ENCODE measurements around the gene PEX10.

Gene PEX10

DNA sequence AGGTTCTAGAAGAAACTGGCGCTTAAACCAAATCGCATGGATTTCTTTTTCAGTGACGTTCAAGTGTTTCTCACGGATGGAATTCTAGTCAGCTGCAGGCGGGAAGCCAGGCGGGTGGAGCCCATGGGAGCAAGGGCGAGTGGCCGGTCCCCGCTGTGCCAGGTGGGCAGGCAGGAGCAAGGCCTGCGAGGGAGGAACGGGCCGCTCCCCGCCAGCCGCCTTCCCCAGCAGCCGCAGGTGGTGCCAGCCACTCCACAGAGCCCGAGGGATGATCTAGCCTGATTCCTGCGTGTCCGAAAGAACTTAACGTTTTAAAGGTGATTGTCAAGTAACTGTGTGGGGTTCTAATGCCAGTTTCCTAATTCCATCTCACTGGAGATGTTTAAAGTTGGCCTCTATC, 9.1 kb downstream of the PEX10 start:
- DNase-seq = no peak

DNA sequence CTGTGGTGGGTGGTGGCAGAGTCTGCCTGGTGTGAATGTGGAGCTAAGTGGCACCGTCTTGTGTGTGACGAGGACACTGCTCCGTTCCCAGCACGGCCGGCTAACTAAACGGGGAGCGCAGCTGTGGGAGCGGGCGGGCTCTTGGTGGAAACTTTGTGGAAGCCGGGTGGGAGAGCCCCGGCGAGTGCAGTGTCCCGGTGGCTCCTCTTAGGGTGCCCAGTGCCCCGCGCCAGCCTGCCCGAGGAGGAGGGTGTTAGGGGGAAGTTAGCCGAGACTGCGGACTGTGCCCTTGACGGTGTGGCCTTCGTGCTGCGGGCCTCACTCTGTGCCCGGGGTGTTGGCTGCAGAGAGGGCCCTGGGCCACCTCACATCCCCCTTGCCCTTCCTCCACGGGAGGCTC, 9.9 kb downstream of the PEX10 start:
- DNase-seq = no peak

DNA sequence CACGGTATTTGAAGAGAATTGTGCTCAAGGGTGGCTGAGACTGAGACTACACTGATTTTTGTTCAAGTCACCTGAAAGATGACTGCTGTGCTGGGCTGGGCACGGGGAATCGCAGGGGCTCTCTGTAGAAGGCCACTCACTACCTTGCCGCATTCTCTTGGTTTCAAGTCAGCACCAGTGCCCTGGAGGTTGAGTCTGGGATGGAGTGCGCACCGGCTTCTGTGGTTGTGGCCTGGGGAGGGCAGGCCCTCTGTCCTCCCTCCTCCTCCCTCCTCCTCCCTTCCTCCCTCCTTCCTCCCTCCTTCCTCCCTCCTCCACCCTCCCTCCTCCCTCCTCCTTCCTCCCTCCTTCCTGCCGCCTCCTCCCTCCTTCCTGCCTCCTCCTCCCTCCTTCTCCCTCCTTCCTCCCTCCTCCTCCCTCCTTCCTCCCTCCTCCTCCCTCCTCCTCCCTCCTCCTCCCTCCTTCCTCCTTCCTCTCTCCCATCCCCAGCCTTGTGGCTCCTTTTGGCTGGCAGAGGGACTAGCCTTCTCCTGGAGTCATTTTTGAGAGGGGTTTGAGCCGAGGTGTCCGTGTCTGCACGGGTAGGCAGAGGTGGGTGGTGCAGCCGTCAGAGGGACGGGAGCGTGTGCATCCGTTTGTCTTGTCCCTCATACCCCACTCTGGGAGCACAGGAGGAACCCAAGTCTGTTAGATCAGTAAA, 11.3 kb downstream of the PEX10 start:
- no peak for DNase-seq

DNA sequence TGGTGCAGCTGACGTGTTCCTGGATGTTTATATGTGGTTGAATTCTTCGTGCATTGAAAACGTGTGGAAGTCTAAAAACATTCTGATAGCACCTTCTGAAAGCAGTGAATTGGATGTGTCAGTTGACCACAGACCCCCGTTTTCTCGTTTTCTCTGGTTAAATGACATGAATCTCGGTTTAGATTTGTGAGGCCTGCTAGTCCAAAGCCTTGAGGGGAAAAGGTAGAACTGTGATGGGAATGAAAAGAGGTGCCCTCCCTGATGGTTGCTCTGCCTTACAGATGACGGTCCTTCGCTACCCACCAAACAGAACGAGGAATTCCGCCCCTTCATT, 11.8 kb downstream of the PEX10 start:
- no peak for DNase-seq

- no peak for DNase-seq
Observed at GRCh38 chr1:2399890-2400575, 12.3 kb downstream of the PEX10 start.

DNA sequence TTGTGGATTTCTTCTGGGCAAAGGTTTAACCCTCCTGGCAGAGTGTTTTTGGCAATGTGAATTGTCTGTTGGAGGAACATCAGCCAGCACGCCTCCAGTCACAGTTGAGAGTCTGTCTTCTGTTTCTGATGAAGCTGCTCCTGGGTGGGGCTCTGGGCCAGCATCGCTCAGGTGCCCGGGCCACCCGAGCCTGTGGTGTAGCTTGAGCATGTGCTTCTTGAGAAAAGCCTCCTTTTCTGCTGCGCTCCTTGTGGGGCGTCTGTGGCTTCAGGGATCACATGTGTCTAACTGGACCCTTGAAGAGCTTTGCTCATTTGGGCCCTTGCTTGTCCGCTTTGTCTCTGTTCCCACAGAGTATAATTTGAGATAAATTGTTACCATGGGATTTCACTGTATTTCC, 13.5 kb downstream of the PEX10 start:
- DNase-seq = no peak

- no peak for DNase-seq
Observed at GRCh38 chr1:2397007-2397679, 15.2 kb downstream of the PEX10 start.

DNA sequence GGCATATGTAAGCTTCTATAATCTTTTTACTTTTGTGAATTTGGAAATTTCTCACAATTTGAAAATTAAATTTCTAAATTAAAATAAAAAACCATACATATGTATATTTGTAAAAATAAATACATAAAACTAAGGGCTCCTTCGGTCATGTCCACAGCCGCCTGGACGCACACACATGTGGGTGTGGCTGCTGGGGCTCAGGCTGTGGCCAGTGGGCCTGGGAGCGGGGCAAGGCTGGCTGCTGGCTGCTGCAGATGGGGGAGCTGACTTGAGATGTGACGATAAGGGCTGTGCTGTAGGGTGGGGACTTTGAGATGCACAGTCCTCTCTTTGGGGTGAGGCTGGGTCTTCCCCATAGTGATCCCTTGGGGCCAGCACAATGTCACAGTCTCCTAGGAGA, 15.9 kb downstream of the PEX10 start:
- DNase-seq = no peak

- no peak for DNase-seq
Observed at GRCh38 chr1:2396059-2396458, 16.3 kb downstream of the PEX10 start.

DNA sequence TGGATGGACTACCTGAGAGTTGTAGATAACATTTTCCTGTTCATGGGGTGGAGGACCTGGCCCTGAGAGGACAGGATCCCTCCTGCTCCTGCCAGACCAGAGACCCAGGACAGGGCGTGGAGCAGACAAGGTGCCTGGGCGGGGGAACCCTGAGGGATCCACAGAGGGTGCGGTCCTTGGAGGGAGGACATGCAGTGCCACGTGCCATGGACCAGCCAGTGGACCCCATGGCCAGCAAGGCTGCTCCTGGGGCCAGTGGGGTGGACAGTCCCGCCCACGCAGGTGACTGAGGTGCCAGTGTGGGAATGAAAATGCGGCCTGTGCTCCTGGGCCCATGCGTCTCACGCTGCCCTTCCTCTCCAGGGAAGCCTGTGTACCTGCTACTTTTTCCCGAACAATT, 17.1 kb downstream of the PEX10 start:
- DNase-seq = no peak

DNA sequence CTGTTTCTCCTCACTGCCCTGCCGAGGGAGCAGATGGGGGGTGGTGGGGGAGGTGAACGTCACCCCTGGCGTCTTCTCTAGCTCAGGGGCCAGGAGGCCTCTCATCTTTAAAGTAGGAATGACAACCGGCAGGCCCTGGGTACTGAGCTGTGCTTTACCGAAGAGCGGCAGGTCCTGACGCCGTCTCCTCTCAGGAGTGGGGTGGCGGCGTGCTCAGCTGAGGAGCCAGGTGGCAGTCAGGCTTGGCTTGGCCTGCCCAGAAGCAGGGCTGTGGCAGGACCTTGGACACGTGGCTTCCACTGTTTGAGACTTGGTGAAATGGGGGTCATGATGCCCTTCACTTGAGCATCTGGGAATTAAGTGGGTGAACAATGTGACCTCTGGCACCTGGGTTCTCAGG, 17.6 kb downstream of the PEX10 start:
- no peak for DNase-seq

GRCh38 chr1:2394220-2394619, 18.1 kb downstream of the PEX10 start:
- no peak for DNase-seq

GRCh38 chr1:2393471-2393877, 18.9 kb downstream of the PEX10 start:
- DNase-seq = no peak

- no peak for DNase-seq
Observed at GRCh38 chr1:2392686-2393085, 19.7 kb downstream of the PEX10 start.

GRCh38 chr1:2391931-2392509, 20.3 kb downstream of the PEX10 start:
- DNase-seq = no peak

DNA sequence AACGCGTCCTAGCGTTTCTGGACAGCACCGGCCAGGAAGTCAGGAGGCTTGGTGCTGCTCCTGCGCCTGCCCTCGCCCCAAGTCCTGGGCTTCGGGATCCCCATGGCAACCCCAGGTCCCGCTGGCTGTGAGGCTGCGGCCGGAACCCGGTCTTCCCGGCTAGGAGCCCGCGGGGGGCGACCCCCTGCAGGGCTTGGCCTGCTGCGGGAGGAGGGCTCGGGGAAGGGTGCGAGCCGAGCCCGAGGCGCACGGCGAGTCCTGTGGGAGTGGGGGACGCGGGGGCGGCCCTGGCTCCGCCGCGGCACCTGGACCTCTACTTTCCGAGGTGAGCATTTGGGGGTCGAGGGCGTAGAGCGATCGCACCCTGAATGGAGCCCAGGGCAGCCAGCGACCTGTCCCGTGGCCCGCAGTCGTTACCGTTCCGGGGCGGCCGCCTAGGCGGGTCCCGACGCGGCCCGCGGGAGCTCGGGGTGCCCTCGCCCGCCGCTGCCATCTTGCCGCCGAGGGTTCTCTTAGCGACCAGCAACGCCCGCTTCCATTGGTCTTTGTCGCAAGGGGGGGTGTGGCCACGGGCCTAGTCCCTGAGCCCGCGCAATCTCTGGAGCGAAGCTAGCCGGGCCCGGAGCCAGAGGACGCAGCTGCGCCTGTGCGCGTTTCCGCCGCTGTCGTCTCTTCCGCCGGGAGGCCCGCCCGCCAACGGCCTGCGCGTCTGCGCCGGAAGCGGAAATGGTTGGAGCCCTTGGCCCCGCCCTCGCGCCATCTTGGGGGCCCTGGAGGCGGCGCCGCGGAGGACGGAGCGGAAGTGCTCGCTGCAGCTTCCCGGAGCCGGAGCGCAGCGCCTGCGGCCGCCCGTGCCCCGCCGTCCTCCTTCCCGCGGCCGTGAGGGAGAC, 21.1 kb downstream of the PEX10 start, which contains the start of the genes MORN1 and RER1:
MORN1 (minus strand) TSS at position 514 of the 890 bp plus-strand sequence; CDS start at position 493, 21 bp downstream.
RER1 (plus strand) TSS at position 801 of the 890 bp plus-strand sequence. CDS start 3,950 bp downstream, outside the sequence.
- peak; percentile 99 for DNase-seq

- no peak for DNase-seq
Observed at GRCh38 chr1:2389644-2390043, 22.7 kb downstream of the PEX10 start.

GRCh38 chr1:2388004-2388913, 24.1 kb downstream of the PEX10 start:
- DNase-seq = no peak

- no peak for DNase-seq
Observed at GRCh38 chr1:2386636-2387611, 25.4 kb downstream of the PEX10 start.

GRCh38 chr1:2385606-2386280, 26.6 kb downstream of the PEX10 start:
- no peak for DNase-seq

All from GDM1 (cell line).